ENCODE results near the gene RPGRIP1L.

- TF ChIP-seq CTCF (IDR thresholded peaks at IDR 0.05; ENCODE audit: insufficient read depth, low read length) (no peak), REST (IDR thresholded peaks at IDR 0.05; ENCODE audit: insufficient replicate concordance, low read depth) (no peak), GABPA (IDR thresholded peaks at IDR 0.05; ENCODE audit: low read depth) (no peak), POLR2AphosphoS5 (IDR thresholded peaks at IDR 0.05; ENCODE audit: low read depth) (no peak)
Measured at GRCh38 chr16:53598511-53599275, 105.0 kb downstream of the RPGRIP1L start.
